GM12878 (cell line): ENCODE measurements around the gene CDKN2AIPNL. TPM values are rescaled to one million over a fixed set of nuclear protein-coding genes. Genes with fewer than 3 reads are reported as not detected.
A peak's percentile ranks its signal among the peaks of the same experiment; 100 is the strongest.

ENCODE experiments used
- ATAC-seq: fragments of 200-7000 bp; cut with Tn5 transposase; 3 replicates; pipeline ENCODE4 v1.9.1; 2020; ENCODE audit warnings: mild to moderate bottlenecking, moderate library complexity
- BruUV-seq: library from RNA; stranded (reverse); fragments of 400-500 nt; replicated peaks from 2 replicates; lab custom pipeline; 2021; lab: Mats Ljungman, UMichigan
- CTCF ChIA-PET: fragments of 300-600 bp; sonication (Branson Sonifier 250); formaldehyde crosslinking; extraction: SDS; loops from one replicate; lab custom pipeline; 2021; ENCODE audit warnings: inconsistent platforms; lab: Yijun Ruan, JAX
- POLR2A ChIA-PET: fragments of 350-600 bp; formaldehyde crosslinking; extraction: SDS; loops from one replicate; lab custom pipeline; 2021; ENCODE audit warnings: inconsistent platforms; lab: Charles Lee
- RAD21 ChIA-PET: fragments of 300-600 bp; sonication (Branson Sonifier 250); formaldehyde crosslinking; loops from one replicate; lab custom pipeline; 2023; ENCODE audit warnings: antibody characterized with exemption; ENCODE audit not compliant: unreplicated experiment; lab: Charles Lee
- SMC1A ChIA-PET: fragments of 300-600 bp; sonication (Branson Sonifier 250); formaldehyde crosslinking; loops from one replicate; lab custom pipeline; 2023; ENCODE audit not compliant: unreplicated experiment, uncharacterized antibody; lab: Charles Lee
- DNase-seq: peaks from one replicate; pipeline ENCODE4 v3.0.0-alpha.2; 2011; ENCODE audit warnings: low read depth, low spot score
- FAIRE-seq: peaks from 3 replicates; lab custom pipeline; 2011; peaks lifted over from hg19 to GRCh38; lab: Jason Lieb, UNC
- H2AFZ ChIP-seq: 2 replicates; pipeline ENCODE4 v1.6.0; 2011; ENCODE audit warnings: low read depth, low read length, control low read depth; ENCODE audit not compliant: control insufficient read depth
- H3K27ac ChIP-seq: 2 replicates; pipeline ENCODE4 v1.5.1; 2011; ENCODE audit warnings: control low read depth; ENCODE audit not compliant: control insufficient read depth, insufficient read depth
- H3K27me3 ChIP-seq, 2 experiments: replicated peaks in 1 of 2; 2 replicates each; pipeline versions ENCODE4 v1.6.0 to v1.6.1; 2011; ENCODE audit warnings: low read length in 1 of 2; ENCODE audit not compliant: control insufficient read depth in 2 of 2, insufficient read depth in 2 of 2
- H3K36me3 ChIP-seq, 2 experiments: 2 replicates each; pipeline ENCODE4 v1.5.1; 2011; ENCODE audit warnings: low read length in 1 of 2; ENCODE audit not compliant: control insufficient read depth in 2 of 2, insufficient read depth in 2 of 2
- H3K4me1 ChIP-seq: 2 replicates; pipeline ENCODE4 v1.6.1; 2011; ENCODE audit warnings: mild to moderate bottlenecking, low read length, moderate library complexity, mixed read lengths; ENCODE audit not compliant: control insufficient read depth, insufficient read depth
- H3K4me2 ChIP-seq: 2 replicates; pipeline ENCODE4 v1.6.0; 2011; ENCODE audit warnings: control low read depth; ENCODE audit not compliant: control insufficient read depth, insufficient read depth
- H3K4me3 ChIP-seq: fragments of 200-600 bp; sonication (generic); 2 replicates; pipeline ENCODE4 v1.5.1; 2016
- H3K79me2 ChIP-seq: 2 replicates; pipeline ENCODE4 v1.6.0; 2011; ENCODE audit warnings: low read length; ENCODE audit not compliant: control insufficient read depth, insufficient read depth
- H3K9ac ChIP-seq: 2 replicates; pipeline ENCODE4 v1.8.0; 2011; ENCODE audit warnings: low read length, control low read depth, mixed read lengths; ENCODE audit not compliant: control insufficient read depth, insufficient read depth
- H3K9me3 ChIP-seq: replicated peaks from 3 replicates; pipeline ENCODE4 v1.5.1; 2011; ENCODE audit warnings: mild to moderate bottlenecking, low read length; ENCODE audit not compliant: control insufficient read depth, insufficient read depth
- H4K20me1 ChIP-seq: 2 replicates; pipeline ENCODE4 v1.6.0; 2011; ENCODE audit not compliant: control insufficient read depth, insufficient read depth
- FOXK2 ChIP-seq: fragments of 450-650 bp; IDR thresholded peaks from 2 replicates; pipeline ENCODE4 v1.6.1; 2017; ENCODE audit warnings: mild to moderate bottlenecking, moderate library complexity
- GABPA ChIP-seq: IDR thresholded peaks from 2 replicates; pipeline ENCODE4 v1.6.1; 2014; ENCODE audit warnings: antibody characterized with exemption, low read depth, mild to moderate bottlenecking, inconsistent platforms
- RAD51 ChIP-seq: fragments of 450-650 bp; IDR thresholded peaks from 2 replicates; pipeline ENCODE4 v1.6.1; 2016; ENCODE audit warnings: moderate library complexity, mild to moderate bottlenecking, inconsistent platforms
- ZBED1 ChIP-seq: IDR thresholded peaks from 2 replicates; pipeline ENCODE4 v1.6.1; 2016; ENCODE audit warnings: borderline replicate concordance
- ZNF622 ChIP-seq: fragments of 450-650 bp; IDR thresholded peaks from 2 replicates; pipeline ENCODE4 v1.6.1; 2017; ENCODE audit warnings: mild to moderate bottlenecking, inconsistent platforms
- WGBS: methylation state at CpG from one replicate; pipeline ENCODE4 v1.1.6; 2016; ENCODE audit warnings: low lambda C conversion rate; ENCODE audit not compliant: insufficient replicate concordance, insufficient coverage; ENCODE audit errors: missing lambda C conversion rate; 5-methylcytosine and 5-hydroxymethylcytosine counted together
- in situ Hi-C: fragments of 300-500 bp; cut with MboI; formaldehyde crosslinking; loops from 9 replicates; pipeline ENCODE4 v1.14.3; 2018; ENCODE audit warnings: mixed read lengths
- intact Hi-C: fragments of 100-400 bp; cut with micrococcal nuclease; formaldehyde crosslinking; loops from one replicate; pipeline ENCODE4 v1.14.2; 2022; ENCODE audit not compliant: unreplicated experiment
- polyA plus RNA-seq, 11 experiments: library from polyadenylated mRNA; depleted of rRNA in 4 of 11; unstranded in 6 of 11; stranded (reverse) in 5 of 11; fragments of >200 nt; fragmentation: Nextera tagmentation in 4 of 11; fragmentation: Illumina TruSeq in 1 of 11; extraction: Ambion mirVana in 4 of 11; extraction: Trizol in 1 of 11; gene quantifications; 1 replicate in 1 of 11; 2 replicates in 10 of 11; pipeline versions ENCODE4 v1.2.1 to v1.2.3, GENCODE V29; 2011 to 2016; ENCODE audit warnings: inconsistent platforms in 2 of 11, missing spikeins in 2 of 11, low read depth in 1 of 11
- total RNA-seq, 4 experiments: library from RNA; depleted of rRNA in 3 of 4; stranded (reverse); fragments of >200 nt in 3 of 4; fragmentation: Illumina TruSeq in 1 of 4; extraction: Trizol in 1 of 4; gene quantifications; 2 replicates each; pipeline versions ENCODE4 v1.2.1 to v1.2.3, GENCODE V29; 2013 to 2021
- TF ChIP-seq, protein P1 (sequence below): fragments of 450-650 bp; IDR thresholded peaks from 2 replicates; pipeline ENCODE4 v1.6.1; 2016; ENCODE audit warnings: mild to moderate bottlenecking, moderate library complexity, borderline replicate concordance

Gene CDKN2AIPNL
- total and polyA plus RNA-seq, 10 of the 15 experiments (the other 5 are each of a cell fraction or from before 2014, with no cell fraction given), result 23.5 to 72.0 (median 36.6) TPM

DNA sequence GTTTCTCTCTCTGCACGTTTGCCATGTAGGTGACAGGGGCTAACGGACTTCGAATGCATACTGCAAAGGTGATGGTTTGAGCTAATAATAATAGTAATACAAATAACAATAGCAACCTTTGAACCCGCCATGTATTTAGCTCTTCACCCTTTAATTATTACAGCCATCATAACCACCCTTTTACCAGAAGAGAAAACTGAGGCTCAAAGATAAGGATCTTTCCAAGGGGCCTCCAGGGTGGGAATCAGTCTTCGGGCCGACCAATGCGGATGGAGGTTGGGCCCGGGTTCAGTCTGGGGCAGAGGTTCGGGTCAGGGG lies 494 bp downstream of the CDKN2AIPNL start:
- ATAC-seq (no peak), FAIRE-seq (no peak), DNase-seq (no peak)
- Histone ChIP-seq H3K27ac (peak overlapping the region; percentile 47), H4K20me1 (no peaks in the 10 kb centered on the region), H3K9ac (peak overlapping the region; percentile 76), H3K4me2 (peak overlapping the region; percentile 92), H3K36me3 (peaks cover 0 to 5% of the 10 kb centered on the region in 2 experiments; a peak in 2 of 4 replicates), H3K4me1 (peaks cover 4% of the 10 kb centered on the region; the same call in 1 of the 2 replicates), H3K4me3 (peak overlapping the region; percentile 85), H3K27me3 (no peaks in the 10 kb centered on the region), H2AFZ (peak overlapping the region; percentile 98; the same call in 1 of the 2 replicates), H3K9me3 (no peaks in the 10 kb centered on the region), H3K79me2 (peaks cover 29% of the 10 kb centered on the region)
- intact Hi-C loops, result loop anchor here (1.0 to 10.0 kb wide), 2 partner anchors 106 to 115 kb away; no protein-coding TSS in a partner anchor
- POLR2A ChIA-PET, result interaction anchor here (0.6 to 2.7 kb wide), 16 partner anchors 11 to 185 kb away, joined by 3 to 12 read pairs (median 4); partner anchors contain the start of genes CDKL3, PPP2CA and UBE2B
- CTCF ChIA-PET, result interaction anchor here (0.7 to 4.0 kb wide), 29 partner anchors 10 to 238 kb away, joined by 3 to 21 read pairs (median 5); partner anchors contain the start of genes SEC24A and UBE2B
- RAD21 ChIA-PET, result interaction anchor here (0.6 to 3.8 kb wide), 23 partner anchors 17 to 227 kb away, joined by 3 to 24 read pairs (median 5); partner anchors contain the start of genes JADE2 and PPP2CA
- in situ Hi-C loops, result loop anchor here (5.0 kb wide), 1 partner anchor 166 kb away; no protein-coding TSS in a partner anchor
- BruUV-seq, result TSS peak; percentile 89
- TF ChIP-seq ZBED1 (0 out of 2 replicates have a peak, but pooled peaks have one; percentile 31), GABPA (no peak), RAD51 (0 out of 2 replicates have a peak, but pooled peaks have one; percentile 15), ZNF622 (no peak), FOXK2 (no peak)
- TF ChIP-seq, protein P1, sequence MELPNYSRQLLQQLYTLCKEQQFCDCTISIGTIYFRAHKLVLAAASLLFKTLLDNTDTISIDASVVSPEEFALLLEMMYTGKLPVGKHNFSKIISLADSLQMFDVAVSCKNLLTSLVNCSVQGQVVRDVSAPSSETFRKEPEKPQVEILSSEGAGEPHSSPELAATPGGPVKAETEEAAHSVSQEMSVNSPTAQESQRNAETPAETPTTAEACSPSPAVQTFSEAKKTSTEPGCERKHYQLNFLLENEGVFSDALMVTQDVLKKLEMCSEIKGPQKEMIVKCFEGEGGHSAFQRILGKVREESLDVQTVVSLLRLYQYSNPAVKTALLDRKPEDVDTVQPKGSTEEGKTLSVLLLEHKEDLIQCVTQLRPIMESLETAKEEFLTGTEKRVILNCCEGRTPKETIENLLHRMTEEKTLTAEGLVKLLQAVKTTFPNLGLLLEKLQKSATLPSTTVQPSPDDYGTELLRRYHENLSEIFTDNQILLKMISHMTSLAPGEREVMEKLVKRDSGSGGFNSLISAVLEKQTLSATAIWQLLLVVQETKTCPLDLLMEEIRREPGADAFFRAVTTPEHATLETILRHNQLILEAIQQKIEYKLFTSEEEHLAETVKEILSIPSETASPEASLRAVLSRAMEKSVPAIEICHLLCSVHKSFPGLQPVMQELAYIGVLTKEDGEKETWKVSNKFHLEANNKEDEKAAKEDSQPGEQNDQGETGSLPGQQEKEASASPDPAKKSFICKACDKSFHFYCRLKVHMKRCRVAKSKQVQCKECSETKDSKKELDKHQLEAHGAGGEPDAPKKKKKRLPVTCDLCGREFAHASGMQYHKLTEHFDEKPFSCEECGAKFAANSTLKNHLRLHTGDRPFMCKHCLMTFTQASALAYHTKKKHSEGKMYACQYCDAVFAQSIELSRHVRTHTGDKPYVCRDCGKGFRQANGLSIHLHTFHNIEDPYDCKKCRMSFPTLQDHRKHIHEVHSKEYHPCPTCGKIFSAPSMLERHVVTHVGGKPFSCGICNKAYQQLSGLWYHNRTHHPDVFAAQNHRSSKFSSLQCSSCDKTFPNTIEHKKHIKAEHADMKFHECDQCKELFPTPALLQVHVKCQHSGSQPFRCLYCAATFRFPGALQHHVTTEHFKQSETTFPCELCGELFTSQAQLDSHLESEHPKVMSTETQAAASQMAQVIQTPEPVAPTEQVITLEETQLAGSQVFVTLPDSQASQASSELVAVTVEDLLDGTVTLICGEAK, result no peak
- SMC1A ChIA-PET, result interaction anchor here (0.9 to 3.9 kb wide), 29 partner anchors 9 to 176 kb away, joined by 3 to 29 read pairs (median 5); partner anchors contain the start of gene UBE2B
- under 1% methylated on average over 9 of the region's 9 CpGs for WGBS
